ENCODE results near the gene ENPP4. TPM values are rescaled to one million over a fixed set of nuclear protein-coding genes. Genes with fewer than 3 reads are reported as not detected.
"Not testable (repeated sequence)": the region's sequence is repeated elsewhere in the genome, so short reads cannot be mapped to it uniquely, and the experiment has no call there.

Gene ENPP4
- total RNA-seq, 2 donors from 2014 or later, result 21.8 to 32.2 TPM

- Histone ChIP-seq H3K27ac (no peak overlapping the region), H3K36me3 (no peaks in the 10 kb centered on the region), H3K4me3 (no peak overlapping the region), H3K4me1 (ENCODE audit: control insufficient read depth in 1 of 2, low read depth in 2 of 2) (no peaks in the 10 kb centered on the region), H3K9me3 (no peaks in the 10 kb centered on the region), H3K27me3 (replicated peaks; ENCODE audit: insufficient read depth) (no peaks in the 10 kb centered on the region)
- DNase-seq (ENCODE audit: low spot score), result no peak
- TF ChIP-seq CTCF (IDR thresholded peaks at IDR 0.05), result no peak
- ATAC-seq (ENCODE audit: insufficient number of reproducible peaks, low FRiP score, low read depth), result no peak
Measured at GRCh38 chr6:46116289-46116688, 13.5 kb upstream of the ENPP4 start.

GRCh38 chr6:46118157-46118556 is 11.6 kb upstream of the ENPP4 start:
- ATAC-seq (ENCODE audit: insufficient number of reproducible peaks, low FRiP score, low read depth) (no peak), DNase-seq (ENCODE audit: low spot score) (no peak)
- Histone ChIP-seq H3K9me3 (no peaks in the 10 kb centered on the region), H3K4me3 (no peak overlapping the region), H3K27me3 (replicated peaks; ENCODE audit: insufficient read depth) (no peaks in the 10 kb centered on the region), H3K27ac (no peak overlapping the region), H3K4me1 (ENCODE audit: control insufficient read depth in 1 of 2, low read depth in 2 of 2) (no peaks in the 10 kb centered on the region), H3K36me3 (no peaks in the 10 kb centered on the region)
- no peak for TF ChIP-seq CTCF (IDR thresholded peaks at IDR 0.05)

- H3K27me3 ChIP-seq (replicated peaks; ENCODE audit: insufficient read depth), result no peaks in the 10 kb centered on the region
- no peak for ATAC-seq (ENCODE audit: insufficient number of reproducible peaks, low FRiP score, low read depth)
- no peak overlapping the region for H3K4me3 ChIP-seq
- no peak for DNase-seq (ENCODE audit: low spot score)
- no peak overlapping the region for H3K27ac ChIP-seq
- no peaks in the 10 kb centered on the region for H3K4me1 ChIP-seq (ENCODE audit: control insufficient read depth in 1 of 2, low read depth in 2 of 2)
- TF ChIP-seq CTCF (IDR thresholded peaks at IDR 0.05), result no peak
- no peaks in the 10 kb centered on the region for H3K36me3 ChIP-seq
- H3K9me3 ChIP-seq, result no peaks in the 10 kb centered on the region
Measured at GRCh38 chr6:46118836-46119235, 11.0 kb upstream of the ENPP4 start.

- H3K9me3 ChIP-seq; DNase-seq (ENCODE audit: low spot score); ATAC-seq (ENCODE audit: insufficient number of reproducible peaks, low FRiP score, low read depth); H3K4me1 ChIP-seq (ENCODE audit: control insufficient read depth in 1 of 2, low read depth in 2 of 2); H3K27ac ChIP-seq; H3K27me3 ChIP-seq (replicated peaks; ENCODE audit: insufficient read depth); H3K36me3 ChIP-seq; H3K4me3 ChIP-seq: not testable (repeated sequence)
Measured at GRCh38 chr6:46119679-46120078, 10.1 kb upstream of the ENPP4 start.

GRCh38 chr6:46128476-46128875 is 1.3 kb upstream of the ENPP4 start:
- H3K9me3 ChIP-seq, result no peaks in the 10 kb centered on the region
- H3K4me1 ChIP-seq (ENCODE audit: control insufficient read depth in 1 of 2, low read depth in 2 of 2), result peaks cover 8 to 14% of the 10 kb centered on the region in 2 donors
- no peak for TF ChIP-seq CTCF (IDR thresholded peaks at IDR 0.05)
- no peak for ATAC-seq (ENCODE audit: insufficient number of reproducible peaks, low FRiP score, low read depth)
- no peaks in the 10 kb centered on the region for H3K27me3 ChIP-seq (replicated peaks; ENCODE audit: insufficient read depth)
- H3K4me3 ChIP-seq, result peak overlapping the region; percentile 96
- no peaks in the 10 kb centered on the region for H3K36me3 ChIP-seq
- no peak for DNase-seq (ENCODE audit: low spot score)
- no peak overlapping the region for H3K27ac ChIP-seq

- DNase-seq (ENCODE audit: low spot score), result no peak
- H3K4me1 ChIP-seq (ENCODE audit: control insufficient read depth in 1 of 2, low read depth in 2 of 2), result peaks cover 8 to 14% of the 10 kb centered on the region in 2 donors
- no peaks in the 10 kb centered on the region for H3K9me3 ChIP-seq
- H3K27ac ChIP-seq, result peak overlapping the region; percentile 54
- no peak for ATAC-seq (ENCODE audit: insufficient number of reproducible peaks, low FRiP score, low read depth)
- H3K4me3 ChIP-seq, result peak overlapping the region; percentile 96
- H3K36me3 ChIP-seq, result no peaks in the 10 kb centered on the region
- TF ChIP-seq CTCF (IDR thresholded peaks at IDR 0.05), result no peak
- H3K27me3 ChIP-seq (replicated peaks; ENCODE audit: insufficient read depth), result no peaks in the 10 kb centered on the region
Measured at GRCh38 chr6:46129291-46129628, 529 bp upstream of the ENPP4 start.
